Panc1 (cell line): ENCODE data around the gene ZFC3H1. TPM values are rescaled to one million over a fixed set of nuclear protein-coding genes. Genes with fewer than 3 reads are reported as not detected.

Experiments
- ATAC-seq: fragments of 200-7000 bp; cut with Tn5 transposase; 2 replicates; pipeline ENCODE4 v1.9.1; 2020; ENCODE audit warnings: mild to moderate bottlenecking, moderate library complexity
- BruUV-seq: library from RNA; stranded (reverse); fragments of 400-500 nt; replicated peaks from 2 replicates; lab custom pipeline; 2021; lab: Mats Ljungman, UMichigan
- CTCF ChIA-PET: fragments of 300-600 bp; sonication (Branson Sonifier 250); formaldehyde crosslinking; loops from one replicate; lab custom pipeline; 2022; ENCODE audit warnings: antibody characterized with exemption; lab: Charles Lee
- POLR2A ChIA-PET: fragments of 300-600 bp; sonication (Branson Sonifier 250); formaldehyde crosslinking; loops from one replicate; lab custom pipeline; 2022; ENCODE audit warnings: antibody characterized with exemption; lab: Charles Lee
- DNase-seq: peaks from one replicate; pipeline ENCODE4 v3.0.0-alpha.2; 2010; ENCODE audit warnings: low read depth, low spot score
- H3K27ac ChIP-seq: 2 replicates; pipeline ENCODE4 v1.5.1; 2011; ENCODE audit warnings: mild to moderate bottlenecking, low read length, inconsistent platforms
- H3K27me3 ChIP-seq: fragments of 200-500 bp; sonication (Bioruptor generic); 2 replicates; pipeline ENCODE4 v1.6.0; 2014; ENCODE audit warnings: low read length, inconsistent platforms; ENCODE audit not compliant: control insufficient read depth, insufficient read depth
- H3K36me3 ChIP-seq: fragments of 200-500 bp; sonication (Bioruptor generic); 2 replicates; pipeline ENCODE4 v1.5.1; 2014; ENCODE audit warnings: inconsistent platforms, mild to moderate bottlenecking, low read length, moderate library complexity; ENCODE audit not compliant: control insufficient read depth, insufficient read depth
- H3K4me1 ChIP-seq: 2 replicates; pipeline ENCODE4 v1.5.1; 2011; ENCODE audit warnings: inconsistent platforms, mild to moderate bottlenecking, low read length, moderate library complexity; ENCODE audit not compliant: control insufficient read depth, insufficient read depth
- H3K4me3 ChIP-seq, 2 experiments: 2 replicates each; pipeline ENCODE4 v1.5.1; 2011 to 2012; ENCODE audit warnings: low read depth in 2 of 2, low read length in 2 of 2, mild to moderate bottlenecking in 2 of 2, inconsistent platforms in 1 of 2, moderate library complexity in 1 of 2
- H3K9me3 ChIP-seq: fragments of 200-500 bp; sonication (Bioruptor generic); 2 replicates; pipeline ENCODE4 v1.5.1; 2014; ENCODE audit warnings: low read depth, mild to moderate bottlenecking, inconsistent platforms, low read length, moderate library complexity; ENCODE audit not compliant: control insufficient read depth, insufficient read depth
- CTCF ChIP-seq: fragments of 450-650 bp; IDR thresholded peaks from 2 replicates; pipeline ENCODE4 v1.5.1; 2017; ENCODE audit warnings: mild to moderate bottlenecking
- POLR2AphosphoS5 ChIP-seq: IDR thresholded peaks from 2 replicates; pipeline ENCODE4 v1.6.1; 2012; ENCODE audit warnings: mild to moderate bottlenecking, low read depth, low read length, moderate library complexity
- REST ChIP-seq, 2 experiments: IDR thresholded peaks; 2 replicates each; pipeline ENCODE4 v1.6.1; 2011 to 2012; ENCODE audit warnings: low read depth in 2 of 2, control low read depth in 1 of 2, low read length in 1 of 2, mild to moderate bottlenecking in 1 of 2, moderate library complexity in 1 of 2; ENCODE audit not compliant: insufficient read depth in 1 of 2
- SIN3A ChIP-seq: IDR thresholded peaks from 2 replicates; pipeline ENCODE4 v1.6.1; 2012; ENCODE audit warnings: low read depth, mild to moderate bottlenecking, low read length, moderate library complexity, borderline replicate concordance; ENCODE audit not compliant: insufficient read depth
- TCF7L2 ChIP-seq: IDR thresholded peaks from 2 replicates; pipeline ENCODE4 v1.6.1; 2011; ENCODE audit warnings: mild to moderate bottlenecking, low read depth, low read length, inconsistent platforms
- in situ Hi-C: cut with HindIII; loops from 2 replicates; pipeline ENCODE4 v1.10.0; 2016; ENCODE audit warnings: low sequenced_read_pairs, low pct_unique_long_range_greater_than_20kb
- intact Hi-C: fragments of 100-400 bp; cut with micrococcal nuclease; formaldehyde crosslinking; loops from one replicate; pipeline ENCODE4 v1.10.0; 2022; ENCODE audit not compliant: unreplicated experiment
- total RNA-seq: library from RNA; stranded (reverse); gene quantifications from one replicate; pipeline ENCODE4 v1.2.1, GENCODE V29; 2021; ENCODE audit not compliant: unreplicated experiment

The ZFC3H1 gene
- total RNA-seq, 1 experiment from 2014 or later, result 38.2 TPM

GRCh38 chr12:71665090-71665463, 1.4 kb upstream of the ZFC3H1 start:
- in situ Hi-C loops (no loop called here), intact Hi-C loops (no loop called here)
- no peak for DNase-seq
- Histone ChIP-seq H3K4me3 (peak overlapping the region; percentile 97 to 98), H3K27ac (peak overlapping the region; percentile 99), H3K4me1 (peaks cover 15% of the 10 kb centered on the region; the same call in 1 of the 2 replicates), H3K27me3 (no peaks in the 10 kb centered on the region), H3K9me3 (no peaks in the 10 kb centered on the region), H3K36me3 (peaks cover 8% of the 10 kb centered on the region)
- BruUV-seq, result no TSS peak
- no peak for TF ChIP-seq CTCF
- no peak for TF ChIP-seq TCF7L2
- no peak for TF ChIP-seq SIN3A
- TF ChIP-seq POLR2AphosphoS5, result no peak
- no peak for TF ChIP-seq REST (IDR thresholded peaks at IDR 0.05; ENCODE audit: insufficient read depth in 1 of 2, low read depth in 2 of 2, low read length in 1 of 2)
- ChIA-PET CTCF (no interaction called here), POLR2A (interaction anchor here (2.6 kb wide), 1 partner anchor 21 kb away, joined by 16 read pairs; the partner anchor contains the start of gene TMEM19)
- no peak for ATAC-seq

GRCh38 chr12:71664411-71665089, 902 bp upstream of the ZFC3H1 start:
- ChIA-PET CTCF (interaction anchor here (2.4 kb wide), 1 partner anchor 82 kb away, joined by 12 read pairs; no protein-coding TSS in a partner anchor), POLR2A (interaction anchor here (2.6 kb wide), 1 partner anchor 22 kb away, joined by 16 read pairs; the partner anchor contains the start of gene TMEM19)
- Histone ChIP-seq H3K4me1 (peaks cover 15% of the 10 kb centered on the region; the same call in 1 of the 2 replicates), H3K9me3 (no peaks in the 10 kb centered on the region), H3K36me3 (peaks cover 13% of the 10 kb centered on the region), H3K27ac (peak overlapping the region; percentile 99), H3K27me3 (no peaks in the 10 kb centered on the region), H3K4me3 (peak overlapping the region; percentile 97 to 98)
- in situ Hi-C loops (no loop called here), intact Hi-C loops (no loop called here)
- DNase-seq, result no peak
- TSS peak; percentile 91 for BruUV-seq
- ATAC-seq, result peak; percentile 16; the same call in 1 of the 2 replicates
- TF ChIP-seq SIN3A (0 out of 2 replicates have a peak, but pooled peaks have one; percentile 10), CTCF (no peak), REST (IDR thresholded peaks at IDR 0.05; ENCODE audit: insufficient read depth in 1 of 2, low read depth in 2 of 2, low read length in 1 of 2) (0 out of 4 replicates have a peak, but pooled peaks of 1 of the 2 experiments have one; percentile 41), POLR2AphosphoS5 (no peak)
